Measurements from ENCODE around the gene SCTR.

DNA sequence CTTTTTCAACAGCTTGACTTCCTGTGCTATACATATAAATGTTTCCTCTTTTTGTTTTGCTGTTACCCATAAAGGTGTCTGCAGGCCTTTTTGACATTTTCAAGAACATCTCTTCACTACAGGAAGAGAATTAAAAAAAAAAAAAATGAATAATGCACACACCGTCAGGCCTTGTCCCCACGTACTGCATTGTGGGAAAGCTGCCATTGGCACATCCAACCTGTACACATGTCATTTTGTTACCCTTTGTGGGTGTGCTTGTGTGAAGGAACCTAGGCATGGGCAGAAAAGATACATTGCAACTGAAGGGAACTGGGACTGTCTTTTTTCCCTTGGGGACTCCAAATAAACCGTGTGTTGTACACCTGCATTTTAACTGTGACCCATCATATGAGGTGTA lies 109.4 kb downstream of the SCTR start:
- TF ChIP-seq, protein P1, sequence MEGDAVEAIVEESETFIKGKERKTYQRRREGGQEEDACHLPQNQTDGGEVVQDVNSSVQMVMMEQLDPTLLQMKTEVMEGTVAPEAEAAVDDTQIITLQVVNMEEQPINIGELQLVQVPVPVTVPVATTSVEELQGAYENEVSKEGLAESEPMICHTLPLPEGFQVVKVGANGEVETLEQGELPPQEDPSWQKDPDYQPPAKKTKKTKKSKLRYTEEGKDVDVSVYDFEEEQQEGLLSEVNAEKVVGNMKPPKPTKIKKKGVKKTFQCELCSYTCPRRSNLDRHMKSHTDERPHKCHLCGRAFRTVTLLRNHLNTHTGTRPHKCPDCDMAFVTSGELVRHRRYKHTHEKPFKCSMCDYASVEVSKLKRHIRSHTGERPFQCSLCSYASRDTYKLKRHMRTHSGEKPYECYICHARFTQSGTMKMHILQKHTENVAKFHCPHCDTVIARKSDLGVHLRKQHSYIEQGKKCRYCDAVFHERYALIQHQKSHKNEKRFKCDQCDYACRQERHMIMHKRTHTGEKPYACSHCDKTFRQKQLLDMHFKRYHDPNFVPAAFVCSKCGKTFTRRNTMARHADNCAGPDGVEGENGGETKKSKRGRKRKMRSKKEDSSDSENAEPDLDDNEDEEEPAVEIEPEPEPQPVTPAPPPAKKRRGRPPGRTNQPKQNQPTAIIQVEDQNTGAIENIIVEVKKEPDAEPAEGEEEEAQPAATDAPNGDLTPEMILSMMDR (IDR thresholded peaks at IDR 0.05): no peak
- TF ChIP-seq REST (IDR thresholded peaks at IDR 0.05; ENCODE audit: insufficient read depth in 1 of 2, low read depth in 2 of 2, low read length in 1 of 2): no peak

Data from Panc1 (cell line).